HG03280 (cell line): ENCODE measurements around the gene PM20D2.
"Not testable (repeated sequence)": the region's sequence is repeated elsewhere in the genome, so short reads cannot be mapped to it uniquely, and the experiment has no call there.

ENCODE experiments used
- ATAC-seq: cut with Tn5 transposase; IDR thresholded peaks from one replicate; pipeline ENCODE4 v1.9.1; 2021; ENCODE audit warnings: mild to moderate bottlenecking, moderate library complexity; ENCODE audit not compliant: unreplicated experiment

The PM20D2 gene

GRCh38 chr6:89145956-89146717 is at the start of gene PM20D2:
PM20D2 (plus strand) TSS chr6:89146055; CDS start chr6:89146145, 90 bp downstream.
- peak; percentile 66 for ATAC-seq

- ATAC-seq: no peak
Measured at GRCh38 chr6:89098461-89098860, 47.4 kb upstream of the PM20D2 start.

GRCh38 chr6:89100114-89100513 is 45.7 kb upstream of the PM20D2 start:
- no peak for ATAC-seq

GRCh38 chr6:89110284-89110683 is 35.6 kb upstream of the PM20D2 start:
- ATAC-seq: no peak

GRCh38 chr6:89111933-89112332 is 33.9 kb upstream of the PM20D2 start:
- no peak for ATAC-seq

GRCh38 chr6:89116702-89117101 is 29.2 kb upstream of the PM20D2 start:
- no peak for ATAC-seq

- peak; percentile 82 for ATAC-seq
Measured at GRCh38 chr6:89117211-89118108, 28.4 kb upstream of the PM20D2 start, which contains the start of gene SRSF12. SRSF12 (minus strand) TSS chr6:89118071; CDS start chr6:89117887, 184 bp downstream.

GRCh38 chr6:89118931-89119330 is 26.9 kb upstream of the PM20D2 start:
- no peak for ATAC-seq

- no peak for ATAC-seq
Measured at GRCh38 chr6:89120371-89120770, 25.5 kb upstream of the PM20D2 start.

- no peak for ATAC-seq
Measured at GRCh38 chr6:89121934-89122333, 23.9 kb upstream of the PM20D2 start.

- peak; percentile 69 for ATAC-seq
Measured at GRCh38 chr6:89122625-89123024, 23.2 kb upstream of the PM20D2 start.

GRCh38 chr6:89128256-89128671 is 17.6 kb upstream of the PM20D2 start:
- not testable (repeated sequence) for ATAC-seq

- ATAC-seq: no peak
Measured at GRCh38 chr6:89131599-89131998, 14.3 kb upstream of the PM20D2 start.

GRCh38 chr6:89132057-89132456 is 13.8 kb upstream of the PM20D2 start:
- ATAC-seq: no peak

- ATAC-seq: no peak
Measured at GRCh38 chr6:89133981-89134380, 11.9 kb upstream of the PM20D2 start.

- no peak for ATAC-seq
Measured at GRCh38 chr6:89134723-89135122, 11.1 kb upstream of the PM20D2 start.

GRCh38 chr6:89138173-89138572 is 7.7 kb upstream of the PM20D2 start:
- ATAC-seq: no peak

GRCh38 chr6:89139509-89140346 is 6.1 kb upstream of the PM20D2 start:
- no peak for ATAC-seq

- no peak for ATAC-seq
Measured at GRCh38 chr6:89140347-89141156, 5.3 kb upstream of the PM20D2 start.

- peak; percentile 42 for ATAC-seq
Measured at GRCh38 chr6:89144354-89144906, 1.4 kb upstream of the PM20D2 start.
